DMS114 treated with DMSO at 0.1 percent for 48 hours (cell line): ENCODE results near the gene PHLDA2.
A peak's percentile ranks its signal among the peaks of the same experiment; 100 is the strongest.

ENCODE experiments used
- DNase-seq: peaks from one replicate; lab custom pipeline; 2025; ENCODE audit not compliant: unreplicated experiment; lab: John Stamatoyannopoulos, UW

The PHLDA2 gene

GRCh38 chr11:2898366-2899079 lies 30.7 kb downstream of the PHLDA2 start:
- no peak for DNase-seq

GRCh38 chr11:2897048-2897447 lies 32.2 kb downstream of the PHLDA2 start:
- no peak for DNase-seq

GRCh38 chr11:2896047-2896446 lies 33.2 kb downstream of the PHLDA2 start:
- no peak for DNase-seq

- no peak for DNase-seq
Measured at GRCh38 chr11:2893935-2894334, 35.3 kb downstream of the PHLDA2 start.

- no peak for DNase-seq
Measured at GRCh38 chr11:2892967-2893528, 36.2 kb downstream of the PHLDA2 start.

GRCh38 chr11:2892215-2892966 lies 36.8 kb downstream of the PHLDA2 start:
- DNase-seq, result no peak

- no peak for DNase-seq
Measured at GRCh38 chr11:2891326-2892214, 37.6 kb downstream of the PHLDA2 start.

GRCh38 chr11:2890466-2891294 lies 38.5 kb downstream of the PHLDA2 start:
- no peak for DNase-seq

- no peak for DNase-seq
Measured at GRCh38 chr11:2889362-2890273, 39.6 kb downstream of the PHLDA2 start.

GRCh38 chr11:2888266-2888968 lies 40.8 kb downstream of the PHLDA2 start:
- peak; percentile 47 for DNase-seq

GRCh38 chr11:2887515-2888195 lies 41.6 kb downstream of the PHLDA2 start:
- DNase-seq, result no peak

- DNase-seq, result no peak
Measured at GRCh38 chr11:2886936-2887335, 42.3 kb downstream of the PHLDA2 start.

- no peak for DNase-seq
Measured at GRCh38 chr11:2886191-2886894, 42.9 kb downstream of the PHLDA2 start.

GRCh38 chr11:2885678-2886081 lies 43.5 kb downstream of the PHLDA2 start, which contains the start of gene CDKN1C:
CDKN1C (minus strand) TSS chr11:2885775; CDS start chr11:2885456, 319 bp downstream.
- DNase-seq, result peak; percentile 32

GRCh38 chr11:2885017-2885677 lies 44.1 kb downstream of the PHLDA2 start:
- DNase-seq, result no peak

GRCh38 chr11:2883979-2884815 lies 45.0 kb downstream of the PHLDA2 start:
- no peak for DNase-seq
